ENCODE results near the gene CNTN6. TPM values are rescaled to one million over a fixed set of nuclear protein-coding genes. Genes with fewer than 3 reads are reported as not detected.

The CNTN6 gene
- total RNA-seq, 1 donor from 2014 or later, result 0.12 TPM

GRCh38 chr3:1216856-1217255 is 124.0 kb downstream of the CNTN6 start:
- no peak for DNase-seq (ENCODE audit: low read depth)
- no peak for TF ChIP-seq CTCF (conservative IDR thresholded peaks at IDR 0.05; ENCODE audit: low read depth, low read length)
- H3K4me3 ChIP-seq (ENCODE audit: low read depth, low read length), result no peak overlapping the region

GRCh38 chr3:1227111-1227510 is 134.3 kb downstream of the CNTN6 start:
- H3K4me3 ChIP-seq (ENCODE audit: low read depth, low read length), result no peak overlapping the region
- TF ChIP-seq CTCF (conservative IDR thresholded peaks at IDR 0.05; ENCODE audit: low read depth, low read length), result no peak
- no peak for DNase-seq (ENCODE audit: low read depth)

GRCh38 chr3:1228289-1228688 is 135.5 kb downstream of the CNTN6 start:
- no peak for TF ChIP-seq CTCF (conservative IDR thresholded peaks at IDR 0.05; ENCODE audit: low read depth, low read length)
- no peak for DNase-seq (ENCODE audit: low read depth)
- H3K4me3 ChIP-seq (ENCODE audit: low read depth, low read length), result no peak overlapping the region

- H3K4me3 ChIP-seq (ENCODE audit: low read depth, low read length), result no peak overlapping the region
- no peak for TF ChIP-seq CTCF (conservative IDR thresholded peaks at IDR 0.05; ENCODE audit: low read depth, low read length)
- no peak for DNase-seq (ENCODE audit: low read depth)
Observed at GRCh38 chr3:1230920-1231319, 138.1 kb downstream of the CNTN6 start.

- H3K4me3 ChIP-seq (ENCODE audit: low read depth, low read length), result no peak overlapping the region
- DNase-seq (ENCODE audit: low read depth), result no peak
- no peak for TF ChIP-seq CTCF (conservative IDR thresholded peaks at IDR 0.05; ENCODE audit: low read depth, low read length)
Observed at GRCh38 chr3:1232276-1232675, 139.5 kb downstream of the CNTN6 start.

- no peak for DNase-seq (ENCODE audit: low read depth)
- no peak for TF ChIP-seq CTCF (conservative IDR thresholded peaks at IDR 0.05; ENCODE audit: low read depth, low read length)
- no peak overlapping the region for H3K4me3 ChIP-seq (ENCODE audit: low read depth, low read length)
Observed at GRCh38 chr3:1235526-1236120, 142.8 kb downstream of the CNTN6 start.
